Measurements from ENCODE around the gene SLC7A1. TPM values are rescaled to one million over a fixed set of nuclear protein-coding genes. Genes with fewer than 3 reads are reported as not detected.

SLC7A1 gene
- total RNA-seq, 2 donors from 2014 or later: 8.6 to 19.5 TPM

DNA sequence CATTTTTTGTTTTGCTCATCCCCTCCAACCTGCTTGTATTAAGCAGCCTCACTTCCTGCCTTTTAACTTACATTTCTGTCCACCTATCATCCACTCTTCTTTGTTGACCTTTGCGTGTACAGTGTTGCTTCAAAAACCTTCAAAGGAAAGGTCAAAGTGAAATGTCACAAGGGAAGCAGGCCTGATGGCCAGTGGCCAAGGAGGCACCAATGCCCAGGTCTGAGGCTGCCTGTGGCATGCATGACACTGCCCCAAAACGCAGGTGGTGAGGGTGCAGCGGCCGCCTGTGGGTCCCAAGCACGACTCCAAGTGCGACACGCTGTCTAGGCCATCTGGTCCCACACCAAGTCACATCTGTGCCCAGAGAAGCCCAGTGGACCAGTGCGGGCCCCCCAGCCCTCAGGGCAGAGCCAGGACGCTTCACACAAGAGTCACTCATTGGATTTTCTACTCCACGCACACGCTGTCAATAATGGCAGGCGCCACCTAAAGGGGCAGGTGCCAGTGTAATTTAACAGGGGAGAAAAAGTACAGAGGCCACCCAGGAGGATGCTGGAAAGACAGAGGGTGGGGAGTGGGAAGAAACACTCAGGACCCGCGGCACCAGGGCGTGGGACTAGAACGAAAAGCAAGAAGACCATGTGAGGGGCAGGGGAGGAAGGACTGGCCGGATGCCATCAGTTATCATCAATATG, 23.5 kb downstream of the SLC7A1 start:
- no peaks in the 10 kb centered on the region for H3K27me3 ChIP-seq
- H3K4me3 ChIP-seq: no peak overlapping the region
- H3K27ac ChIP-seq: no peak overlapping the region
- no peaks in the 10 kb centered on the region for H3K36me3 ChIP-seq
- TF ChIP-seq, protein P1, sequence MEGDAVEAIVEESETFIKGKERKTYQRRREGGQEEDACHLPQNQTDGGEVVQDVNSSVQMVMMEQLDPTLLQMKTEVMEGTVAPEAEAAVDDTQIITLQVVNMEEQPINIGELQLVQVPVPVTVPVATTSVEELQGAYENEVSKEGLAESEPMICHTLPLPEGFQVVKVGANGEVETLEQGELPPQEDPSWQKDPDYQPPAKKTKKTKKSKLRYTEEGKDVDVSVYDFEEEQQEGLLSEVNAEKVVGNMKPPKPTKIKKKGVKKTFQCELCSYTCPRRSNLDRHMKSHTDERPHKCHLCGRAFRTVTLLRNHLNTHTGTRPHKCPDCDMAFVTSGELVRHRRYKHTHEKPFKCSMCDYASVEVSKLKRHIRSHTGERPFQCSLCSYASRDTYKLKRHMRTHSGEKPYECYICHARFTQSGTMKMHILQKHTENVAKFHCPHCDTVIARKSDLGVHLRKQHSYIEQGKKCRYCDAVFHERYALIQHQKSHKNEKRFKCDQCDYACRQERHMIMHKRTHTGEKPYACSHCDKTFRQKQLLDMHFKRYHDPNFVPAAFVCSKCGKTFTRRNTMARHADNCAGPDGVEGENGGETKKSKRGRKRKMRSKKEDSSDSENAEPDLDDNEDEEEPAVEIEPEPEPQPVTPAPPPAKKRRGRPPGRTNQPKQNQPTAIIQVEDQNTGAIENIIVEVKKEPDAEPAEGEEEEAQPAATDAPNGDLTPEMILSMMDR (IDR thresholded peaks at IDR 0.05): no peak
- no peaks in the 10 kb centered on the region for H3K9me3 ChIP-seq
- peaks cover 0 to 20% of the 10 kb centered on the region in 2 donors for H3K4me1 ChIP-seq
- no peak for DNase-seq (ENCODE audit: low spot score)

DNA sequence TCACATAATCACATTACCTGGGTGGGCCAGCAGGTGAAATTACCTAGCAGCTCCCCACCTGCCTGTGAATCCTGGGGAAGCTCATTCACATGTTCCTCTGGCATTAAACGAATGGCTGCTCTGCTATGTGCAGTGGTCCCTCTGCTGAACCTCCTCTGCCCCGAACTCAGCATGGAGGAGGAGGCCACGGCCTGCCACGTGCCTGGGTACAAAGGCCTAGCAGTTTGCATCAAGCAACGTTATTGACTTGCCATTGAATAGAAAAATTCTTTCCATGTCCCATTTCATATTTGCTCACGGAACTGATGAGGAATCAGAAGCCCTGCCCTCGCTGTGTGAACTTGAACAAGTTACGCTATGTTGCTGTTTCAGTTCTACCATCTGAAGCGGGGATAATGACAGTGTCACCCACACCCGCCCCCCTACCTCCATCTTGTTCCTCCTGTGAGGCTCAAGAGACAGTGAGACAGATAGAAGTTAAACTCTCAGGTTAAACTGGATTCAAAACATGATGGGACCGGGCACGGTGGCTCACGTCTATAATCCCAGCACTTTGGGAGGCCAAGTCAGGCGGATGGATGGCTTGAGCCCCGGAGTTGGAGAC, 25.3 kb downstream of the SLC7A1 start:
- Histone ChIP-seq H3K4me3 (no peak overlapping the region), H3K27me3 (no peaks in the 10 kb centered on the region), H3K36me3 (no peaks in the 10 kb centered on the region), H3K27ac (no peak overlapping the region), H3K4me1 (peaks cover 0 to 13% of the 10 kb centered on the region in 2 donors), H3K9me3 (no peaks in the 10 kb centered on the region)
- no peak for DNase-seq (ENCODE audit: low spot score)
- TF ChIP-seq, protein P1 (IDR thresholded peaks at IDR 0.05): no peak

DNA sequence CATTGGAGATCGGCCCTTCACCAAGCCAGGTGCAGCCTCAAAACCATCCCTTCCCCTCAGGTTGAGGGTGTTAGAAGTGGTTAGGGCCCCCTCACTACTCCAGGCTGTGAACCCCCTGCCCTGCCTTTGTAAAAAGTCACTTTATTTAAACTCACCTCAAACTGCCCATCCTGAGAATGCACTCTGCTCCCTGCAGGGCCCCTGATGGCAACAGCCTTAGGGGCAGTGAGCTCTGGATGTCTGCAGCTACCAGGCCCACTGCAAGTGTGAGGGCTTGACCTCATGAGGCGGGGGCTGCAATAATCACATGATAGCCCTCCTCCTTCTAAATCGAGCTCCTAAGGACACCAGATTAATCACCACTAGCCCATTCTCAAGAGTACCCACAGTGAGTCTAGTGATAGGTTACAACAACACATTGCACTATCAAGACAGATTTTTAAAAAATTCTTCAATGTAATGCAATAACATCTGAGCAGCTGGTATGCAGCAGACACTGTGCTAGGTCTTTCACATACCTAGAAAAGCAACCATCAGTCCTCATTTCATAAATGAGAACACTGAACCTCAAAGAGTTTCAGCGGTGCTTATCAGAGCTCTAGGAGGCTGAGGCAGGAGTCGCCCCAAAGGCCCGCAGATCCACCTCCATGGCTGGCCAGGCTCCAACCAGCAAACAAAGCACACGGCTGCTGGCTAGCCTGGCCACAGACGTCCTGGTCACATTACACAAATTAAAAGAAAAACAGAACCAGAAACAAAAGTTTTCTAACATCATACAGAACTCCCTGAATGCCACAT, 26.0 kb downstream of the SLC7A1 start:
- Histone ChIP-seq H3K27me3 (no peaks in the 10 kb centered on the region), H3K4me1 (peaks cover 0 to 13% of the 10 kb centered on the region in 2 donors), H3K27ac (no peak overlapping the region), H3K36me3 (no peaks in the 10 kb centered on the region), H3K9me3 (no peaks in the 10 kb centered on the region), H3K4me3 (no peak overlapping the region)
- DNase-seq (ENCODE audit: low spot score): no peak
- TF ChIP-seq, protein P1 (IDR thresholded peaks at IDR 0.05): no peak

DNA sequence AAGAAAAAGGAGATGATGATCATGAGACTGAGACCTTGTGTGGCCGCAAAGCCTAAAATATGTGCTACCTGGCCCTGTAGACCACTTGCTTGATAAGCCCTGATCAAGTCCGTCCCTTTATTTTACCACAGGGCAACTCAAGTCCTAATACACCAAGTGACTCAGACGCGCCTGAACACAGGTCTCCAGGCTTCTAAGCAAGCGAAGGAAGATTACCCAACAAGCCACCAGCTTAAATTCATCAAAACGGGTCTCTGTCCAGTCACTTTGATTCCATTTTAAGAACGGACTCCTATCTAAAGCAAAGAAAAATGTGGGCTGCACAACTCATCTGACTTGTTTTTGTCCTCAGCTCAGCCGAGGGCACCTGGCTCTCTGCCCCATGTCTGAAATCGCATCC, 26.8 kb downstream of the SLC7A1 start:
- no peaks in the 10 kb centered on the region for H3K36me3 ChIP-seq
- H3K9me3 ChIP-seq: no peaks in the 10 kb centered on the region
- TF ChIP-seq, protein P1 (IDR thresholded peaks at IDR 0.05): no peak
- no peak overlapping the region for H3K4me3 ChIP-seq
- DNase-seq (ENCODE audit: low spot score): no peak
- H3K27ac ChIP-seq: no peak overlapping the region
- H3K27me3 ChIP-seq: no peaks in the 10 kb centered on the region
- peaks cover 0 to 13% of the 10 kb centered on the region in 2 donors for H3K4me1 ChIP-seq

DNA sequence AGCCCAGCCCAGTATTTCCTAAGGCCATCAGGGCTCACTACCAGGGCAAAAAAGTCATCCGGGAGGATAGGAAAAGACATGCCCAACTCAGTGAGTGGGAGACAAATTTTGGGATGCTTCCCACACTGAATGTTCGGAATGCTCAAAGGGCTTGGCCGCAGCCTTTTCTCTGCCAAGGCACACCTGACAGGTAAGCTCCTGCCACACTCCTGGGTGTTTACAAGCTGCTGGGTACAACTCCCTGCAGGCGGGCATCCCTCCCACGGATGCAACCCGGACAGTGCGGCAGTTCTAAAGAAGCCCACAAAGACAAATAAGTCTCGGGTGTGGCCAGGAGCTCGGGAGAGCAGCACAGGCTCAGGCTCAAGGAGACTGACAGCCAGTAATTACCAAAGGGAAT, 28.1 kb downstream of the SLC7A1 start:
- Histone ChIP-seq H3K27me3 (no peaks in the 10 kb centered on the region), H3K4me3 (no peak overlapping the region), H3K27ac (no peak overlapping the region), H3K36me3 (no peaks in the 10 kb centered on the region), H3K4me1 (no peaks in the 10 kb centered on the region), H3K9me3 (no peaks in the 10 kb centered on the region)
- DNase-seq (ENCODE audit: low spot score): no peak
- TF ChIP-seq, protein P1 (IDR thresholded peaks at IDR 0.05): no peak
